HL-60 (cell line): ENCODE results near the gene GOLT1B.

Source experiments
- GABPA ChIP-seq: IDR thresholded peaks from 2 replicates; pipeline ENCODE4 v1.6.1; 2012; ENCODE audit warnings: low read depth
- POLR2AphosphoS5 ChIP-seq: IDR thresholded peaks from 2 replicates; pipeline ENCODE4 v1.6.1; 2012; ENCODE audit warnings: low read depth
- SPI1 ChIP-seq: IDR thresholded peaks from 2 replicates; pipeline ENCODE4 v1.6.1; 2012; ENCODE audit warnings: low read depth, mild to moderate bottlenecking, borderline replicate concordance
- TF ChIP-seq, protein P1 (sequence below): IDR thresholded peaks from one replicate; pipeline ENCODE4 v1.5.1; 2011; ENCODE audit warnings: low read length, control low read depth, inconsistent platforms; ENCODE audit not compliant: insufficient read depth
- TF ChIP-seq, protein P2 (sequence below): IDR thresholded peaks from 2 replicates; pipeline ENCODE4 v1.6.1; 2012; ENCODE audit warnings: low read depth; ENCODE audit not compliant: insufficient replicate concordance

DNA sequence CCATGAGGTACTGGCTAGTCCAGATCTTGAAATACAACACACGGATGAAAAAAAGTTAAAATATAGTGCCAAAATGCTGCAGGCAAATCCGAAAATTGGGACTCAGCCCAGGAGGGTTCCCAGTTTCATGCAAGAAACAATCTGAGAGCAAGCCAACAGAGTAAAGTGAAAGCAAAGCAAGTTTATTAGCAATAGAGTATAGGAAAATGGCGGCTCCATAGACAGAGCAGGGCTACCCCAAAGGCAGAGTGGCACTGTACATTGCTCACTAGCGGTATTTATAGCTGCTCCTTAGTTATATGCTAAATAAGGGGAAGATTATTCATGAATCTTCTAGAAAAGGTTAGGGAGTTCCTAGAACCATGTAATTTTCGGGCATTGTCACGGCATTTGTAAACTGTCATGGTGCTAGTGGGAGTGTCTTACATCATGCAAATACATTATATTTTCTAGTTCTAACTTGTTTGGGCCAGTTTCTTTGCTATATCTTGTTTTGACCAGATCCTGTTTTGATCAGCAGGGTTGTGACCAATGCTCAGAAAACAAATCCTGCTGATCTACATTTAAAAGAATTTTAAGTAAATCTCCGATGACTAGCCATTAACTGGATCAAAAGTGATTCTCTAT lies 29.3 kb upstream of the GOLT1B start:
- TF ChIP-seq, protein P1, sequence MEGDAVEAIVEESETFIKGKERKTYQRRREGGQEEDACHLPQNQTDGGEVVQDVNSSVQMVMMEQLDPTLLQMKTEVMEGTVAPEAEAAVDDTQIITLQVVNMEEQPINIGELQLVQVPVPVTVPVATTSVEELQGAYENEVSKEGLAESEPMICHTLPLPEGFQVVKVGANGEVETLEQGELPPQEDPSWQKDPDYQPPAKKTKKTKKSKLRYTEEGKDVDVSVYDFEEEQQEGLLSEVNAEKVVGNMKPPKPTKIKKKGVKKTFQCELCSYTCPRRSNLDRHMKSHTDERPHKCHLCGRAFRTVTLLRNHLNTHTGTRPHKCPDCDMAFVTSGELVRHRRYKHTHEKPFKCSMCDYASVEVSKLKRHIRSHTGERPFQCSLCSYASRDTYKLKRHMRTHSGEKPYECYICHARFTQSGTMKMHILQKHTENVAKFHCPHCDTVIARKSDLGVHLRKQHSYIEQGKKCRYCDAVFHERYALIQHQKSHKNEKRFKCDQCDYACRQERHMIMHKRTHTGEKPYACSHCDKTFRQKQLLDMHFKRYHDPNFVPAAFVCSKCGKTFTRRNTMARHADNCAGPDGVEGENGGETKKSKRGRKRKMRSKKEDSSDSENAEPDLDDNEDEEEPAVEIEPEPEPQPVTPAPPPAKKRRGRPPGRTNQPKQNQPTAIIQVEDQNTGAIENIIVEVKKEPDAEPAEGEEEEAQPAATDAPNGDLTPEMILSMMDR, result no peak
- no peak for TF ChIP-seq POLR2AphosphoS5
- no peak for TF ChIP-seq SPI1
- TF ChIP-seq, protein P2, sequence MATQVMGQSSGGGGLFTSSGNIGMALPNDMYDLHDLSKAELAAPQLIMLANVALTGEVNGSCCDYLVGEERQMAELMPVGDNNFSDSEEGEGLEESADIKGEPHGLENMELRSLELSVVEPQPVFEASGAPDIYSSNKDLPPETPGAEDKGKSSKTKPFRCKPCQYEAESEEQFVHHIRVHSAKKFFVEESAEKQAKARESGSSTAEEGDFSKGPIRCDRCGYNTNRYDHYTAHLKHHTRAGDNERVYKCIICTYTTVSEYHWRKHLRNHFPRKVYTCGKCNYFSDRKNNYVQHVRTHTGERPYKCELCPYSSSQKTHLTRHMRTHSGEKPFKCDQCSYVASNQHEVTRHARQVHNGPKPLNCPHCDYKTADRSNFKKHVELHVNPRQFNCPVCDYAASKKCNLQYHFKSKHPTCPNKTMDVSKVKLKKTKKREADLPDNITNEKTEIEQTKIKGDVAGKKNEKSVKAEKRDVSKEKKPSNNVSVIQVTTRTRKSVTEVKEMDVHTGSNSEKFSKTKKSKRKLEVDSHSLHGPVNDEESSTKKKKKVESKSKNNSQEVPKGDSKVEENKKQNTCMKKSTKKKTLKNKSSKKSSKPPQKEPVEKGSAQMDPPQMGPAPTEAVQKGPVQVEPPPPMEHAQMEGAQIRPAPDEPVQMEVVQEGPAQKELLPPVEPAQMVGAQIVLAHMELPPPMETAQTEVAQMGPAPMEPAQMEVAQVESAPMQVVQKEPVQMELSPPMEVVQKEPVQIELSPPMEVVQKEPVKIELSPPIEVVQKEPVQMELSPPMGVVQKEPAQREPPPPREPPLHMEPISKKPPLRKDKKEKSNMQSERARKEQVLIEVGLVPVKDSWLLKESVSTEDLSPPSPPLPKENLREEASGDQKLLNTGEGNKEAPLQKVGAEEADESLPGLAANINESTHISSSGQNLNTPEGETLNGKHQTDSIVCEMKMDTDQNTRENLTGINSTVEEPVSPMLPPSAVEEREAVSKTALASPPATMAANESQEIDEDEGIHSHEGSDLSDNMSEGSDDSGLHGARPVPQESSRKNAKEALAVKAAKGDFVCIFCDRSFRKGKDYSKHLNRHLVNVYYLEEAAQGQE, result no peak
- no peak for TF ChIP-seq GABPA
